B cell (primary cell): Measurements from ENCODE around the gene TAT. TPM values are rescaled to one million over a fixed set of nuclear protein-coding genes. Genes with fewer than 3 reads are reported as not detected.

Experiments used
- ATAC-seq: fragments of 200-7000 bp; cut with Tn5 transposase; one replicate; pipeline ENCODE4 v1.10.0; 2021; ENCODE audit warnings: low read depth, mild to moderate bottlenecking, moderate number of reproducible peaks, moderate library complexity
- CTCF ChIA-PET: fragments of 350-600 bp; sonication (Branson Sonifier 250); formaldehyde crosslinking; loops from one replicate; lab custom pipeline; 2021; ENCODE audit warnings: antibody characterized with exemption, inconsistent platforms; lab: Charles Lee
- POLR2A ChIA-PET: fragments of 350-600 bp; sonication (Branson Sonifier 250); formaldehyde crosslinking; loops from one replicate; lab custom pipeline; 2021; ENCODE audit warnings: antibody characterized with exemption; lab: Charles Lee
- DNase-seq: peaks from one replicate; pipeline ENCODE4 v3.0.0; 2013
- H2AFZ ChIP-seq: 2 replicates; pipeline ENCODE4 v1.6.1; 2012; ENCODE audit warnings: mild to moderate bottlenecking, low read depth, low read length; ENCODE audit not compliant: insufficient read depth, poor library complexity, severe bottlenecking
- H3K27ac ChIP-seq, 2 donors: 1 replicate in 1 of 2; 2 replicates in 1 of 2; pipeline ENCODE4 v1.5.1; 2012 to 2013; ENCODE audit warnings: low read length in 2 of 2, mild to moderate bottlenecking in 2 of 2, moderate library complexity in 1 of 2
- H3K27me3 ChIP-seq, 4 experiments: fragments of 200-600 bp in 1 of 4; sonication (generic) in 1 of 4; replicated peaks in 1 of 4; 1 replicate in 2 of 4; 2 replicates in 2 of 4; pipeline versions ENCODE4 v1.6.1 to v1.7.0; 2013 to 2016; ENCODE audit warnings: low read length in 3 of 4, mild to moderate bottlenecking in 2 of 4, mixed read lengths in 1 of 4, moderate library complexity in 1 of 4; ENCODE audit not compliant: insufficient read depth in 4 of 4, control insufficient read depth in 3 of 4; ENCODE audit errors: control extremely low read depth in 1 of 4
- H3K36me3 ChIP-seq, 2 experiments: replicated peaks in 1 of 2; 1 replicate in 1 of 2; 2 replicates in 1 of 2; pipeline versions ENCODE4 v1.6.1 to v1.7.1; 2013; ENCODE audit warnings: low read length in 1 of 2; ENCODE audit not compliant: insufficient read depth in 2 of 2, control insufficient read depth in 1 of 2; ENCODE audit errors: control extremely low read depth in 1 of 2, extremely low read depth in 1 of 2
- H3K4me1 ChIP-seq, 2 donors: fragments of 200-600 bp in 1 of 2; sonication (generic) in 1 of 2; 1 replicate in 1 of 2; 2 replicates in 1 of 2; pipeline versions ENCODE4 v1.5.1 to v1.6.1; 2013 to 2017; ENCODE audit warnings: low read length in 2 of 2; ENCODE audit not compliant: control insufficient read depth in 2 of 2, insufficient read depth in 2 of 2
- H3K4me2 ChIP-seq: replicated peaks from 2 replicates; pipeline ENCODE3; 2012; ENCODE audit warnings: mild to moderate bottlenecking, low read depth, low read length; ENCODE audit not compliant: poor library complexity, severe bottlenecking
- H3K4me3 ChIP-seq, 5 experiments: fragments of 200-600 bp in 1 of 5; sonication (generic) in 1 of 5; 1 replicate in 3 of 5; 2 replicates in 2 of 5; pipeline versions ENCODE4 v1.5.1 to v1.7.0; 2011 to 2016; ENCODE audit warnings: low read length in 4 of 5, mild to moderate bottlenecking in 4 of 5, low read depth in 2 of 5, control low read depth in 1 of 5, moderate library complexity in 1 of 5; ENCODE audit not compliant: insufficient read depth in 1 of 5; ENCODE audit errors: control extremely low read depth in 1 of 5, extremely low read depth in 1 of 5
- H3K79me2 ChIP-seq: fragments of 200-600 bp; sonication (generic); one replicate; pipeline ENCODE4 v1.6.0; 2016; ENCODE audit warnings: low read length; ENCODE audit not compliant: control insufficient read depth, insufficient read depth
- H3K9ac ChIP-seq: fragments of 200-600 bp; sonication (generic); 2 replicates; pipeline ENCODE4 v1.6.1; 2017; ENCODE audit warnings: mild to moderate bottlenecking, low read length, moderate library complexity
- H3K9me3 ChIP-seq, 3 donors: one replicate each; pipeline versions ENCODE4 v1.6.1 to v1.7.1; 2013; ENCODE audit warnings: low read length in 2 of 3; ENCODE audit not compliant: control insufficient read depth in 2 of 3, insufficient read depth in 1 of 3; ENCODE audit errors: control extremely low read depth in 1 of 3
- H4K20me1 ChIP-seq: 2 replicates; pipeline ENCODE4 v1.6.0; 2012; ENCODE audit warnings: mild to moderate bottlenecking, low read length; ENCODE audit not compliant: insufficient read depth, control insufficient read depth, poor library complexity, severe bottlenecking
- H3K27ac Mint-ChIP-seq: one replicate; pipeline ENCODE4 v1.8.0; 2021; ENCODE audit warnings: mixed read lengths
- H3K27me3 Mint-ChIP-seq: one replicate; pipeline ENCODE4 v1.8.0; 2021; ENCODE audit warnings: mixed read lengths
- H3K4me1 Mint-ChIP-seq: one replicate; pipeline ENCODE4 v1.8.0; 2021; ENCODE audit warnings: mixed read lengths
- H3K4me3 Mint-ChIP-seq: one replicate; pipeline ENCODE4 v1.8.0; 2021; ENCODE audit warnings: mixed read lengths
- H3K9me3 Mint-ChIP-seq: one replicate; pipeline ENCODE4 v1.8.0; 2022; ENCODE audit warnings: mixed read lengths; ENCODE audit not compliant: insufficient read depth
- CTCF ChIP-seq: fragments of 200-600 bp; IDR thresholded peaks from one replicate; pipeline ENCODE4 v1.8.0; 2022; ENCODE audit warnings: antibody characterized with exemption, mild to moderate bottlenecking
- EZH2 ChIP-seq: IDR thresholded peaks from 2 replicates; pipeline ENCODE4 v1.6.1; 2012; ENCODE audit warnings: borderline replicate concordance, low read depth, mild to moderate bottlenecking, moderate library complexity, low read length; ENCODE audit not compliant: insufficient read depth, poor library complexity, severe bottlenecking
- WGBS: methylation state at CpG from one replicate; pipeline ENCODE4 v1.1.5; 2013; ENCODE audit warnings: missing lambda C conversion rate; ENCODE audit not compliant: insufficient coverage; 5-methylcytosine and 5-hydroxymethylcytosine counted together
- intact Hi-C: fragments of 100-400 bp; cut with micrococcal nuclease; formaldehyde crosslinking; loops from one replicate; pipeline ENCODE4 v1.10.0; 2022
- polyA plus RNA-seq: library from polyadenylated mRNA; depleted of rRNA; stranded (reverse); fragments of >200 nt; gene quantifications from 2 replicates; pipeline ENCODE4 v1.2.3, GENCODE V29; 2012
- total RNA-seq, 2 donors: library from RNA; stranded (reverse); fragments of 120-200 nt in 1 of 2; gene quantifications; 1 replicate in 1 of 2; 2 replicates in 1 of 2; pipeline versions ENCODE4 v1.2.3 to v1.2.4, GENCODE V29; 2013 to 2022

The TAT gene
- total and polyA plus RNA-seq, 2 donors (not counting 1 experiment from before 2014, with no cell fraction given) = not detected

GRCh38 chr16:71528863-71529262, 48.0 kb downstream of the TAT start:
- no peak for DNase-seq
- no peak overlapping the region for H3K27ac ChIP-seq
- H3K9me3 ChIP-seq = no peaks in the 10 kb centered on the region
- no peaks in the 10 kb centered on the region for H3K36me3 ChIP-seq
- Mint-ChIP-seq H3K4me3 (no peak overlapping the region), H3K9me3 (no peaks in the 10 kb centered on the region), H3K27me3 (peaks cover 44% of the 10 kb centered on the region), H3K4me1 (peaks cover 6% of the 10 kb centered on the region), H3K27ac (no peak overlapping the region)
- intact Hi-C loops = no loop called here
- ChIA-PET CTCF (interaction anchor here (0.8 to 3.3 kb wide), 2 partner anchors 12 to 82 kb away, joined by 3 to 11 read pairs; no protein-coding TSS in a partner anchor), POLR2A (no interaction called here)
- H2AFZ ChIP-seq = no peak overlapping the region
- H4K20me1 ChIP-seq = no peaks in the 10 kb centered on the region
- no peaks in the 10 kb centered on the region for H3K4me1 ChIP-seq
- no peak overlapping the region for H3K4me2 ChIP-seq
- no peak overlapping the region for H3K9ac ChIP-seq
- WGBS = 68% methylated on average over 4 of the region's 4 CpGs
- no peak for ATAC-seq
- TF ChIP-seq EZH2 (no peak), CTCF (no peak)
- no peaks in the 10 kb centered on the region for H3K79me2 ChIP-seq
- peaks cover 0 to 35% (median 6%) of the 10 kb centered on the region in 4 experiments for H3K27me3 ChIP-seq
- H3K4me3 ChIP-seq = no peak overlapping the region

- TF ChIP-seq EZH2 = no peak
- no peak for TF ChIP-seq CTCF
- Mint-ChIP-seq H3K4me1 (peaks cover 6% of the 10 kb centered on the region), H3K27ac (no peak overlapping the region), H3K4me3 (no peak overlapping the region), H3K27me3 (peaks cover 50% of the 10 kb centered on the region), H3K9me3 (no peaks in the 10 kb centered on the region)
- Histone ChIP-seq H2AFZ (no peak overlapping the region), H3K4me3 (no peak overlapping the region), H4K20me1 (no peaks in the 10 kb centered on the region), H3K79me2 (no peaks in the 10 kb centered on the region), H3K4me1 (no peaks in the 10 kb centered on the region), H3K27ac (no peak overlapping the region), H3K27me3 (peaks cover 0 to 35% (median 6%) of the 10 kb centered on the region in 4 experiments), H3K9ac (no peak overlapping the region), H3K36me3 (no peaks in the 10 kb centered on the region), H3K9me3 (no peaks in the 10 kb centered on the region), H3K4me2 (no peak overlapping the region)
- WGBS = no CpG with 5 or more reads among the region's 1 CpG
- POLR2A ChIA-PET = no interaction called here
- intact Hi-C loops = no loop called here
- no peak for DNase-seq
- CTCF ChIA-PET = interaction anchor here (2.1 kb wide), 1 partner anchor 10 kb away, joined by 12 read pairs; no protein-coding TSS in a partner anchor
- no peak for ATAC-seq
These were observed 48.6 kb downstream of the TAT start for GRCh38 chr16:71528257-71528656.
